Cortex of kidney (tissue), 1 donor: ENCODE results near the gene CLDN10.
"Not testable (repeated sequence)": the region's sequence is repeated elsewhere in the genome, so short reads cannot be mapped to it uniquely, and the experiment has no call there.

ENCODE experiments used
- DNase-seq: peaks from one replicate; lab custom pipeline; 2025; lab: John Stamatoyannopoulos, UW

The CLDN10 gene, protein sequence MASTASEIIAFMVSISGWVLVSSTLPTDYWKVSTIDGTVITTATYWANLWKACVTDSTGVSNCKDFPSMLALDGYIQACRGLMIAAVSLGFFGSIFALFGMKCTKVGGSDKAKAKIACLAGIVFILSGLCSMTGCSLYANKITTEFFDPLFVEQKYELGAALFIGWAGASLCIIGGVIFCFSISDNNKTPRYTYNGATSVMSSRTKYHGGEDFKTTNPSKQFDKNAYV

DNA sequence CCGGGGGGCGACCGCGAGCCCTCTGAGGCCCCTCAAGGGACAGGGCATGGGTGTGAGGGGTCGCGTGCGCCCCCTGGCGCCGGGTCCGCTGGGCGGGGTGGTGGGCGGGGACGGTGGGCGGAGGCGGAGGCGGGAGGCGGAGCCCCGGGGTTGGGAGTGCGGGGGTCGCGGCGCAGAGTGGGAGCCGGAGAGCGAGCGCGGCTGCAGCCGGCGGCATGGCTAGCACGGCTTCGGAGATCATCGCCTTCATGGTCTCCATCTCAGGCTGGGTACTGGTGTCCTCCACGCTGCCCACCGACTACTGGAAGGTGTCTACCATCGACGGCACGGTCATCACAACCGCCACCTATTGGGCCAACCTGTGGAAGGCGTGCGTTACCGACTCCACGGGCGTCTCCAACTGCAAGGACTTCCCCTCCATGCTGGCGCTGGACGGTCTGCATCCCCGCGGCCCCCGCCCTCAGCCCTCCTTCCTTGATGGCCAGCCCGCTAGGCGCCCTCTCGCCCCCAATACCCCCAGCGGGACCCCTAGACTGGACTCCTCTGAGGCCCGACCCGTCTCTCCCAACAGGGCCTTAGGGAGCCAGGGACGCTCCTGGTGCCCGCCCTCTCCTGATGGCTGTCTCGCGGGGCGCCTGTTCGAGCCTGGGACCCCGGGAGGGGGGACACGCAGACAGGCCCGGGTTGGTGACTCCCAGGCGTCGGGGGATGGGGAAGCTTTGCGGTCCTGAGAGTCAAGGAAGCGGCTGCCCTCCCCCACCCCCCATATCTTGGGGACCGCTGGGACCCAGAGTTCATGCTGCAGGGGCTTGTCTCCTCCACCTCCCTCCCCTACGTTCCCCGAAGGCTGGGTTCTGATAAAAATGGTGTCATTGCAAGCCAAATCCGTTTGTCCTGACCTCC is at the start of gene CLDN10:
CLDN10 (plus strand) TSS at position 182 of the 903 bp plus-strand sequence; CDS start at position 216, 34 bp downstream.
- no peak for DNase-seq

DNA sequence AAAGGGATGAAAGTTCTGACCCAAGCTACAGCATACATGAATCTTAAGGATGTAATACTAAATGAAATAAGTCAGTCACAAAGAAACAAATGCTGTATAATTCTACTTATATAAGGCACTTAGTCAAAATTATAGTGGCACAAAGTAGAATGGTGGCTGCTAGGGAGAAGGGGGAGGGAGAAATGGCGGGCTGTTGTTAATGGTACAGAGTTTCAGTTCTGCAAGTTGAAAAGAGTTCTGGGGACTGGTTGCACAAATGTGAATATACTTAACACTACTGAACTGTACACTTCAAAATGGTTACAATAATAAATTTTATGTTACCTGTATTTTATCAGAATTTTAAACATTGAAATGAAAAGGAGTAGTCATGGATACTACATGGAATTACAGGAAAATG is 48.9 kb upstream of the CLDN10 start:
- DNase-seq, result no peak

DNA sequence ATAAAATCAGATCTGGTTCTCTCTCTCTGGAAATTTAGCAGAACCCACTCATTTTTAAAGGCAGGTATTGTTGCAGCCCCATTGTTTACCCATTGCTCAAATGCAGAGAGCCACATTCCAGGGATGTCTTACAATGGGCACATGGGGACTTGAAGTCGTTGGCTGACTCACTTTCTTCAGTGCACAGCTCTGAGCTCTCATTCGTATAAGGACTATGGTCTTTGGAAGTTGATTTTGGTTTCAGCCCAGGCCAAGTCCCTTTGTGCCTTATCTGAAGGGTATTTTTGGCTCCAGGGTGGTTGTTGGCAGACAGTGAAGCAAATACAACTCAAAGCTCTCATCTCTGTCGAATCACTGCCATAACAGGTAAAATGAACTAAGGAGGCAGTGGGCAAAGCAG is 47.3 kb upstream of the CLDN10 start:
- no peak for DNase-seq

DNA sequence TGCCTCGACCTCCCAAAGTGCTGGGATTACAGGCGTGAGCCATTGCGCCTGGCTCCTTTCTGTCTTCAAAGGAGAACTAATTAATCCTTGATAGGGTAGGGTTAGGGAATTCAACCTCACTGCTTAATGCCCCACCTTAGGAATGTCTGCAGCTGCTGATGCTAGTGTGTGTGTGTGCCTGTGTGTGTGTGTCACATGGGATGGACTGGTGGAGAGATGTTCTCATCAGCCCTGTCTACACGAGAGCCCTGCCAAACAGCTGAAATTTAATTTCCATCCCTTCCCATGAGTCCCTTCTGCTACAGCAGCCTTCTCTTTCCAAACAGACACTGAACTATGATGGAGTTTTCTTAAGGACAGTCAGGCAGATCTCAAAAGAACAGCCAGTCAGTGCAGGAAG is 46.5 kb upstream of the CLDN10 start:
- no peak for DNase-seq

DNA sequence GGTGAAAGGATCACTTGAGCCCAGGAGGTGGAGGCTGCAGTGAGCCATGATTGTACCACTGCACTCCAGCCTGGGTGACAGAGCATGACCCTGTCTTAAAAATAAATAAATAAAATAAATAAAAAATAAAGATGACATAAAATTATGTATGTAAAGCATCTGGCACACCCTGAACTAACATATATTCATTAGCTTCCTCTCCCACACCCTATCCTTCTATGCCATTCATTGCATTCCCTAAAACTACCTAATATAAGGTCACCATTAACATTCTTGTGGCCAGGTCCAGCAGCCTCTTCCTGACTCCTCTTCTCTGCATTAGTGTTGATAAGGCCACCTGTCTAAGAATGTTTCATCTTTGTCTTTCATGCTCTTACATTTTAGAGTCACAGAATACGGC is 44.5 kb upstream of the CLDN10 start:
- no peak for DNase-seq

DNA sequence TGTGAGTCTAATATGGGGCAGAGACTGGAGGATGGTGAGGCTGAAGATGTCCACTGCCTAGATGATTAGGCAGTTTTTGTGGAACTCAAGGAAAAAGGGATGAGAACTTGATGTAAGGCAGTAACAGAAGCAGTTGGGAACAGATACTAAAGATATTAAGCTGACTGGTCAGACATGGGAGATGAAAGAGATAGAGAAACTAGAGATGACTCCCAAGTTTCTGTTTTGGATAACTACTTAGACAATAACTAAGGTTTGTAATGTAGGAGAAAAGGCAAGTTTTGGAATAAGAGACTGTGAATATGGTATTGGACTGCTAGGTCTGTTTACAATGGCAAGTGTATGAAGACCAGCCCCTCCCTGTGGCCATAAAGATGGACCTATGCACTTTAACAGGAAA is 43.5 kb upstream of the CLDN10 start:
- no peak for DNase-seq

DNA sequence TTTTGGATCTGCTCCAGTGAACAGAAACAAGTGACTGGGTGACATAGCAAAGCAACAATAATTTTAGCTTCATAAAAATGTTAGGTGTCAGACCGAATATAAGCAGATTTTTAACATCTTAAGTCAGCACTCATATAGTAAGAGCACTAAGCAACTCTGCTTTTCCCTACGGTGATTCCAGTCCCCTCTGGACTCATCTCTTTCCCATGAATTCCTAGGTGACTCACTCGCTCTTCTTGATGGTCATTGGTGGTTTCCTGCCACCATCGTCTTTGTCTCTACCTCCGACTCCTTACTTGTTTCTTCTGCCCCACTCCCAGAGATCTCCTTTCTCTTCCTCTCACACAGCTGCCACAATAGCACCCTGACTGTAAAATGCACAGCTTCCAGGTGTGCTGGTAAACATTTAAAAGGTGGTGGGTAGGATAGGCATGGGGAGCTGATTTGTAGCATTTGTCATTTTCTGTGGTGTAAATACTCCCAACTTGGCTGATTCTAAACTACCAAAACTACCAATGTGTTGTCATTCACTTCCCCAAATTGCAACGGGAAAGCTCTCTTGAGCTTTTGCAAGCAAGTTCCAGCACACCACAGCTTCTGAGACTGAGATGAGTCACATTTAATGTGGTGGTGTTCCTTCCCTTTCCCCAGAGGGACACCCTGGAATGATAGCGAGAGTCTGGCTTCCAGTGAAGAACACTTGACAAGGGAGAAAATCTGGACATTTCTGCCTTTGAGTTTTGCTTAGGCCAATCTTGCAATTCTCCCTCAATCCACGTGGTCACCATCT is 42.8 kb upstream of the CLDN10 start:
- DNase-seq, result no peak

DNA sequence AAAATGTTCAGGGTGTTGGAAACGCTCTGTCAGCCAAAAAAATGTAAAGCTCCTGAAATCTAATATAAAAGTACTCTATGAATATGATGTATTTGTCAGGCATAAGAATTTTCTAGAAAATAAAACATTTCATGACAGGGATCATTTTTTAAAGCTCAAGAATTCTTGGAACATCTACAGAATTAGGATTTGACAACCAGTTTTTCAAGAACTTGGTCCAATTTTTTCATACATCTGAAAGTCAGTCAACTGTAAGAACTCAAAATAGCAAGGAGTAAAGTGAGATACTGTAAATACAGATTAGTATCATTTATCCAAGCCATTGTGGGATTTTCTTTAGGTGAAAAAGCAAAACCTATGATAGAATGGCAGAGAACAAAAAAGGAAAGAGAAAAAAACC is 41.6 kb upstream of the CLDN10 start:
- no peak for DNase-seq

DNA sequence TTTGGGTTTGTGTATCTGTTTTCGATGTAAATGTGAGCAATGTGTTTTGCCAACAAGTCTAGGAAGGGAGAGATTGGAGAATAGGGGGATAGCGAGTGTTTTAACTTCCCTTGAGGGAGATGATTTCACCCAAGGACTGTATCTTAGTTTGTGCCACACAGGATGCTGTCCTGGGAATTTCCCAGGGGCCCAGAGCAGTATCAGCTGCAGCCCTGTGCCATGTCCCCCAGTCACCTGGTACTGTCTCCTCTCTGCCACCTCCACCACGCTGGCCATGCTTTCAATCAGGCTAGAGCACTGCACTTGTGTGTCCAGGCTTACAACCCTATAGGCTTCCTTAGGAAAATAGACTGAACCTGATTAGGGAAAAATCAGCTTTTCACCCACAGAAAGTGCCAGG is 40.1 kb upstream of the CLDN10 start:
- DNase-seq, result no peak

DNA sequence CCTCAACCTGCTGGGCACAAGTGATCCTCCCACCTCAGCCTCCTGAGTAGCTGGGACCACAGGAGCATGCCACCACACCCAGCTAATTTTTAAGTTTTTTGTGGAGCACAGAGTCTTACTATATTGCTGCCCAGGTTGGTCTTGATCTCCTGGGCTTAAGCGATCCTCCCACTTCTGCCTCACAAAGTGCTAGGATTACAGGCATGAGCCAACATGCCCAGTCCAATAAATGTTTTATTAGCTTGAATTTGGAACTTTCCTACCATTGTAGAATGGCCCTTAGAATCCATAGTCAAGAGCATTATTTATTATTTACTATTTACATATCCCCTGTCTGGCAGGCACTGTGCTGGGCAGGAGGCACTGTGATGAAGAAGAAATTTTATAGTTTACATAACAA is 39.6 kb upstream of the CLDN10 start:
- DNase-seq, result no peak

DNA sequence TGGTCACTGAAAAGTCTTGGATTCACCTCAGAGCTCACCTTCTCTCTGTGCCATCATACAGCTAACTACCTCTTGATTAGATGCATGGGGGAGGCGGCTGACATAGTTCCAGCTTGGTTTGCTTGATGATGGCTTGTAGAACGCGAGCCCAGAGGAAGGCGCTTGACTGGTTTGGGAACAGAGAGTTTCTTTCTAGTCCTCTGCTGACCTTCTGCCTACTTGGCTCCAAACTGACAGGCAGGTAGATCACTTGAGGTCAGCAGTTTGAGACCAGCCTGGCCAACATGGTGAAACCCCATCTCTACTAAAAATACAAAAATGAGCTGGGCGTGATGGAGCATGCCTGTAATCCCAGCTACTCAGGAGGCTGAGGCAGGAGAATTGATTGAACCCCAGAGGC is 36.9 kb upstream of the CLDN10 start:
- DNase-seq, result not testable (repeated sequence)

DNA sequence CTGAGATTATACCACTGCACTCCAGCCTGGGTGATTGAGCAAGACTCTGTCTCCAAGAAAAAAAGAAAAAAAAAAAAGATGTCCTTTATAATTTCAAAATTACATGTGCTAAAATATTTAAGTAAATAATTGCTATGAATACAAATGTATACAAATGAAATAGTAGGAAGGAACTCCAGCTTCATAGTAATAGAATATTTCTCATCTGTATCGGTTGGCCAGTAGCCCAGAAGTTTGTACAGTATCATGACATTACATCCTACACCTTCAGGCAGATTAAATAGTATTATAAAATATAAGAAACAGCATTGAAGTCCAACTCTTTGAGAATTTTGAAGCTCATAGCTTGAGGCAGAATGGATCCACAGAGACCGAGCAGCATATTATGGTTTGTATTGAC is 36.5 kb upstream of the CLDN10 start:
- DNase-seq, result no peak

DNA sequence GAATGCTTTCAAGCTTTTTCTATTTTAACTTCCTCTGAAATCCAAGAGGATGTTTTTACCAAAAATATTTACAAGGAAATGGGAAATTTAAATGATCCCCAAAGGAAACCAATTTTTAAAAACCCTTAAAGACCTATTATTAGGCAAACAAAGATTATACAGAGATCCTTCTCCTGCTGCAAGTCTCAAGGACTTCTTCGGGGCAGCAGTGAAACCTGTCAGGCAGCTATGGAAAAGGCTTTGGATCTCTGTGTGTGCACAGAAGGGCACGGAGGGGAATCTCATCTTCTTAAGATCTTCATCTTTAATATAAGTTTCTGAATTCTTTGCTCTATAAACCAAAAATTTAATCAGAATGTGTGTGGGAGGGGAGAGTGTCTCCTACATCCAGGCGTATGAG is 36.0 kb upstream of the CLDN10 start:
- DNase-seq, result no peak

DNA sequence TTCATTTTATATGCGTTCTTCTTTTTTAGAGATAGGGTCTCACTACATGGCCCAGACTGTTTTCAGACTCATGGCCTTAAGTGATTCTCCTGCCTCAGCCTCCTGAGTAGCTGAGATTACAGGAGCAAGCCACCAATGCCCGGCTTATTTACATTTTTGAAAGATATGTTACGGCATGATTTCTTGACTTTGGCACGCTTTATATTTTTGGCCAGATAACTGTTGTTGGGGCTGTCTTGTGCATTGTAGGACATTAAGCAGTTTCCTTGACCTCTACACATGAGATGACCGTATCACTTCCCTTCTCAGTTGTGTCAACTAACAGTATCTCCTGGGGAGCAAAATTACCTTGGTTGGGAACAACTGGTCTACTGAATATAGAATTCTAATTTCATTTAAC is 28.9 kb upstream of the CLDN10 start:
- DNase-seq, result no peak

DNA sequence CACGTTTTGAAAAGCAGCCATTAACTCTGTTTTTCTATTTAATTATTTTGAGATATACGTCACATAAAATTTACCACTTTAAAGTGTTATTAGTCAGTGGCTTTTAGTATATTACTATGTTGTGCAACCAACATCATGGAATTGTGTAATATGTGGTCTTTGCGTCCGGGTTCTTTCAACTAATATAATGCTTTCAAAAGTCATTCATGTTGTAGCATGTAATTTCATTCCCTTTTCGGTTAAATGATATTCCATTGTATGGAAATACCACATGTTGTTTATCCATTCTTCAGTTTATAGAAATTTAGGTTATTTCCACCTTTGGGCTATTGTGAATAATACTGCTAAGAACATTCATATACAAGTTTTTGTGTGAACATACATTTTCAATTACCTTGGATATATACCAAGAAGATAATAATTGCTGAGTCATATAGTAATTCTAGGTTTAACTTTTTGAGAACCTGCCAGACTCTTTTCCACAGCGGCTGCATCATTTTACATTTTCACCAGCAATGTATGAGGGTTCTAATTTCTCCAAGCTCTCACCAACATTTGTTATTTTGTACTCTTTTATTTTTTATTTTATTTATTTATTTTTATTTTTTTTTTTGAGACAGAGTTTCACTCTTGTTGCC is 28.1 kb upstream of the CLDN10 start:
- DNase-seq, result no peak

DNA sequence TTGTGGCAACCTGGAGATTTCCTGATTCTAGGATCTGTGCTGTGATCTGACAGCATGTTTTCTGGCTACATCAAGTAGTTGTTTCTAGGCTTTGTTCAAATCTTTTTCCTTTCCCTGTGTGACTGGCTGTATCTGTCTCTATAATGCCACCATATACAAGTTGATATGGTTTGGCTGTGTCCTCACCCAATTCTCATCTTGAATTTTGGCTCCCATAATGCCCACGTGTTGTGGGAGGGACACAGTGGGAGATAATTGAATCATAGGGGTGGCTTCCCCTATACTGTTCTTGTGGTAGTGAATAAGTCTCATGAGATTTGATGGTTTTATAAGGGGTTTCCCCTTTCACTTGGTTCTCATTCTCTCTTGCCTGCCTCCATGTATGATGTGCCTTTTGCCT is 24.6 kb upstream of the CLDN10 start:
- no peak for DNase-seq

DNA sequence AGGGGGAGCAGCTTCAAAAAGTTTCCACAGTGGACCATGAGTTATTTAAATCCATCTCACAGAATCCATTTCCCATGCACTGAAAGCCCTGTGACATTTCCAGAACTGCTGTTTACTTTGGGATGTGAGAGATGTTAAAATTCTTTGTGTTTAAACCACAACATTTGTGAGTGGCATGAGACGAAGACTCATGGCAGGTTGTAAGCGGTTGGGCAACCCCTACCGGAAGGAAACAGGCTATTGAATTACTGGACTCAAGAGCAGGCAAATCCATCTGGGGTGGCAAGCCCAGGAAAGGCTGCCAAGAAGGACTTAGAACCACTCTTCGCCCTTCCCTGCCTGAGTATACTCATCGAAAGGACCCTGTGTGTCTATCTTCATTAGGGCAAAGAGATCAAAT is 22.3 kb upstream of the CLDN10 start:
- DNase-seq, result no peak

DNA sequence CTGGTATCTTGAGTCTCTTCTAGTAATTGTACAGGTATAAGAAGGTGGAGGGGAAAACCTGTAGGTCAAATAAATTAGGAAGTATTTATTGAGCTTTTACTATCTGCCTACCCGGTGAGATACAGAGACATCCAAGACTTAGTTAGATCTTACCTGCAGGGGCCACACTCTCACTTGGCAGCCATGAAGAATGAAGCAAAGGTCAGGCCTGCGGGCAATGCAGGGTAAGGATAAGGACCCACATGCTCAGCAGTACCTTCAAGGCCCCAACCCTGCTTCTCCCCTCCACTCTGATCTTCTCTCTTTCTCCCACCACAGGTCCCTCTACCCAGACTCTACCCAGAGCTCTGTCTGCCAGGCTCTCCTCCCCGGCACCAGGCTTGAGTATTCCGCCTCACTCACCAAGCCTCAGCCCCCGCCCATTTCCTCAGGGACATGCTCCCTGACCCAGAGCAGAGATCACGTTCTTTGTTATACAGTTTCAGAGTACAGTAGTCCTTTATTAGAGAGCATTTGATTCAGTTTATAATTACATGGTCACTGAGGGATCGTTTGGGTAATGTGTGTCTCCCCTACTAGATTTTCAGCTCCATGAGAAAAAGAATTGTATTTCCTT is 18.9 kb upstream of the CLDN10 start:
- no peak for DNase-seq

DNA sequence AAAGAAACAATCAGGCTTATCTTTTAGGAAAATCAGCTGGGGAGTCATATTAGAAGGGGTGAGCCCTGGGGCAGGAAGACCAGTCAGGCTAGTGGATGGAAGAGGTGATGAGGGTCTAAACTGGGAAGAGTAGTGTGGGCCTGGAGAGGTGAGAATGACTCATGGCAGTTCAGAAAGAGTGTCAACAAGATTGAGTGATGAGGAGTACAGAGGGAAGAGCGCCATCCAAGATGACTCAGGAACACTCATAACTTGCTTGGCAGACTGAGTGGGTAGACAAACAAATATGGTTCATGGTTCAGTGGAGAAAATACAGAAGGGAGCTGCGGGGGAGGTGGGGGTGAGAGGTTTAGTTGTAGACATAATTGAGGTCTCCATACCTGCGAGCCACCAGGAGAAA is 17.3 kb upstream of the CLDN10 start:
- DNase-seq, result no peak

DNA sequence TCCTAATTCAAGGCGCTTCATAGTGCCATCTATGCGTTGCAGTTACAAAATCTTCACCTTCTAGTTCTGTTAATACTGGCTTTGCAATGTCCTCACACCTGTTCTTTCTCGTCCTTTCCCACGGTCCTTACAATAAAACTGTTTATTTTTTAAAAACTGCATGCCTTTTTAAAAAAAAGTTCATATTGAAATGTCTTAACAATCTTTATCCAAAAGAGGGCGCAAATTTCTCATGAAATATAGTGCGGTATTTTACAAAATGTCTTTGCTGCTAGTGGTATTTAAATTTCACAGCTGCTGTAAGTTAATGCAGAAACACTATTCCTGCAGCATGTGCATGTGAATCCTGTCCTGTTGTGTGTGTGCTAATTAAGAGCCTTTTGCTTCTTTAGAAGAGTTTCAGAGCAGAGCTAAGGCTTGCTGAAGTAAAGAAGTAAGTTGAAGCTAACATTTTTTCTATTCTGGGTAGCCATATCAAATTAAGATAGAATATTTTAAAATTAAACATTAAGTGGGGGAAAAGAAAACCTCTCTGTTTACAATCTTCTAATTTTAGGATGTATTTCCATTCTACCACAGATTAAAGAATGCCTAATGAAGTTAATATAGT is 15.8 kb upstream of the CLDN10 start:
- no peak for DNase-seq

DNA sequence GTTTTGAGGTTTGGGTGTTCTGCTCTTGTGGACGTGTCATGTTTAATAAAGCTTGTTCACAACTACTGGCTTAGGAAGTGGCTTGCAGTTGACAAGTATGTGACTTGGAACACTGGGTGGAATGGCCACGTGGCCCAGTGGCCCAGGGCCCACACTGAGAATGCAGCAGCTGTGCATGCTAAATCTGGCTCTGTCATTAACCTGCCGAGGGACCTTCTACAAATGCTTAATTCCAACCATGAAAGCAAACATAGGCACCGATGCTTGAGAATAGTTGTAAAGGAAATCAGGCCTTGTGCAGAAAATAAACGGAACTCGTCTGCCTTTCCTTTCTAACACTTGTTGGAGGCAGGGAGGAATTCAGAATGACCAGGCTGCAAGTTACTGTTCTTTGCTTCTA is 11.6 kb upstream of the CLDN10 start:
- no peak for DNase-seq
